Endothelial cell (in vitro differentiated cells): ENCODE measurements around the gene ZNF366. TPM values are rescaled to one million over a fixed set of nuclear protein-coding genes. Genes with fewer than 3 reads are reported as not detected.

Source experiments
- DNase-seq: peaks from one replicate; pipeline ENCODE4 v3.0.0; 2021; ENCODE audit warnings: low spot score
- H3K27ac Mint-ChIP-seq: one replicate; pipeline ENCODE4 v1.8.0; 2021; ENCODE audit warnings: mixed read lengths, inconsistent platforms; ENCODE audit not compliant: unreplicated experiment
- H3K27me3 Mint-ChIP-seq: one replicate; pipeline ENCODE4 v1.8.0; 2021; ENCODE audit warnings: mild to moderate bottlenecking, moderate library complexity, mixed read lengths, inconsistent platforms; ENCODE audit not compliant: unreplicated experiment
- H3K36me3 Mint-ChIP-seq: one replicate; pipeline ENCODE4 v1.8.0; 2021; ENCODE audit warnings: mild to moderate bottlenecking, low read depth, mixed read lengths, inconsistent platforms; ENCODE audit not compliant: unreplicated experiment
- H3K4me1 Mint-ChIP-seq: one replicate; pipeline ENCODE4 v1.8.0; 2021; ENCODE audit warnings: mild to moderate bottlenecking, mixed read lengths, inconsistent platforms; ENCODE audit not compliant: unreplicated experiment
- H3K4me3 Mint-ChIP-seq: one replicate; pipeline ENCODE4 v1.8.0; 2021; ENCODE audit warnings: mild to moderate bottlenecking, mixed read lengths, inconsistent platforms; ENCODE audit not compliant: unreplicated experiment
- H3K9me3 Mint-ChIP-seq: one replicate; pipeline ENCODE4 v1.8.0; 2021; ENCODE audit warnings: mixed read lengths, inconsistent platforms; ENCODE audit not compliant: unreplicated experiment
- CTCF ChIP-seq: fragments of 200-600 bp; sonication (generic); IDR thresholded peaks from one replicate; pipeline ENCODE4 v1.5.0; 2021; ENCODE audit warnings: antibody characterized with exemption; ENCODE audit not compliant: unreplicated experiment
- total RNA-seq: library from RNA; stranded (reverse); fragmentation: NEBNext Ultra II Directional; extraction: Animal tissue kit (Norgen Biotek cat#: 25700); gene quantifications from one replicate; pipeline ENCODE4 v1.2.1, GENCODE V29; 2021; ENCODE audit not compliant: unreplicated experiment

ZNF366 gene
- total RNA-seq, 1 donor from 2014 or later = 23.3 TPM

- Mint-ChIP-seq H3K4me3 (no peak overlapping the region), H3K27me3 (peaks cover 4% of the 10 kb centered on the region), H3K9me3 (no peaks in the 10 kb centered on the region), H3K4me1 (peaks cover 5% of the 10 kb centered on the region), H3K27ac (no peak overlapping the region), H3K36me3 (no peaks in the 10 kb centered on the region)
- TF ChIP-seq CTCF = no peak
- DNase-seq = no peak
These were observed 24.4 kb upstream of the ZNF366 start for GRCh38 chr5:72531496-72532190.

- Mint-ChIP-seq H3K4me1 (peaks cover 5% of the 10 kb centered on the region), H3K9me3 (no peaks in the 10 kb centered on the region), H3K36me3 (no peaks in the 10 kb centered on the region), H3K4me3 (no peak overlapping the region), H3K27ac (no peak overlapping the region), H3K27me3 (peaks cover 4% of the 10 kb centered on the region)
- no peak for TF ChIP-seq CTCF
- no peak for DNase-seq
These were observed 23.0 kb upstream of the ZNF366 start for GRCh38 chr5:72530196-72530595.

- no peak for TF ChIP-seq CTCF
- Mint-ChIP-seq H3K27me3 (peaks cover 4% of the 10 kb centered on the region), H3K27ac (no peak overlapping the region), H3K9me3 (no peaks in the 10 kb centered on the region), H3K36me3 (no peaks in the 10 kb centered on the region), H3K4me3 (no peak overlapping the region), H3K4me1 (peaks cover 2% of the 10 kb centered on the region)
- no peak for DNase-seq
These were observed 22.2 kb upstream of the ZNF366 start for GRCh38 chr5:72529383-72529782.

- no peak for DNase-seq
- H3K9me3 Mint-ChIP-seq = no peaks in the 10 kb centered on the region
- no peak for TF ChIP-seq CTCF
- H3K27me3 Mint-ChIP-seq = peaks cover 2% of the 10 kb centered on the region
- H3K36me3 Mint-ChIP-seq = peaks cover 2% of the 10 kb centered on the region
- no peaks in the 10 kb centered on the region for H3K4me1 Mint-ChIP-seq
- no peak overlapping the region for H3K4me3 Mint-ChIP-seq
- H3K27ac Mint-ChIP-seq = no peak overlapping the region
These were observed 18.6 kb upstream of the ZNF366 start for GRCh38 chr5:72525816-72526215.

GRCh38 chr5:72523960-72524582 is 16.9 kb upstream of the ZNF366 start:
- Mint-ChIP-seq H3K27me3 (peaks cover 3% of the 10 kb centered on the region), H3K36me3 (peaks cover 8% of the 10 kb centered on the region), H3K4me3 (no peak overlapping the region), H3K27ac (no peak overlapping the region), H3K9me3 (peaks cover 3% of the 10 kb centered on the region), H3K4me1 (no peaks in the 10 kb centered on the region)
- peak; percentile 17 for TF ChIP-seq CTCF
- DNase-seq = no peak
